Activated CD4-positive, alpha-beta T cell treated with anti-CD3 and anti-CD28 coated beads, Interleukin-2, amount 50 U/mL, for 16 hours (primary cell): ENCODE results near the gene LRRC61.
"Not testable (repeated sequence)": the region's sequence is repeated elsewhere in the genome, so short reads cannot be mapped to it uniquely, and the experiment has no call there.

Experiments
- DNase-seq: peaks from one replicate; pipeline ENCODE4 v3.0.0-alpha.2; 2020

Gene LRRC61

DNA sequence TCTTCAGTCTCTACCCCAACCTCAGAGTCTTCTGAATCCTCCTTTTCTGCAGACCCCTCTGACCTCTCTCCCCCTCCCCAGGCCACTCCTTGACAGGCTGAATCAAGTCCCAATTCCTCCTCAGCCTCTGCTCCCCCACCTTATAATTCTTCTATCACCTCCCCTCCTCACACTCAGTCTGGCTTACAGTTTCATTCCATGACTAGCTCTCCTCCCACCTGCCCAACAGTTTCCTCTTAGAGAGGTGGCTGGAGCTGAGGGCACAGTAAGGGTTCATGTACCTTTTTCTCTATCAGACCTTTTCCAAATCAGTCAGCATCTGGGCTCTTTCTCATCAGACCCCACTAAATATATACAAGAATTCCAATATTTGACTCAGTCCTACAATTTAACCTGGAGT lies 14.6 kb upstream of the LRRC61 start:
- no peak for DNase-seq

DNA sequence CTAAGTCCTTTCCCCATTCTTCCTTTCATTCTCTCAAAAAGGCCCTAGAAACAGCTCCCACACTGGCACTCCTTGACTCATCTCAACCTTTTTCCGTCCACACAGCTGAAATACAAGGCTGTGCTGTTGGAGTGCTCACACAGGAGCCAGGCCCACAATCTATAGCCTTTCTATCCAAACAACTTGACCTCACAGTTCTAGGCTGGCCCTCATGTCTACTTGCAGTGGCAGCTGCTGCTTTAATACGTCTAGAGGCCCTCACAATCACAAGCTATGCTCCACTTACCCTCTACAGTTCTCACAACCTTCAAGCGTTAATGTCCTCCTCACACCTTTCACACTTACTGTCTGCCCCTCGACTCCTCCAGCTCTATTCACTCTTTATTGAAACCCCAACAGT lies 12.0 kb upstream of the LRRC61 start:
- no peak for DNase-seq

DNA sequence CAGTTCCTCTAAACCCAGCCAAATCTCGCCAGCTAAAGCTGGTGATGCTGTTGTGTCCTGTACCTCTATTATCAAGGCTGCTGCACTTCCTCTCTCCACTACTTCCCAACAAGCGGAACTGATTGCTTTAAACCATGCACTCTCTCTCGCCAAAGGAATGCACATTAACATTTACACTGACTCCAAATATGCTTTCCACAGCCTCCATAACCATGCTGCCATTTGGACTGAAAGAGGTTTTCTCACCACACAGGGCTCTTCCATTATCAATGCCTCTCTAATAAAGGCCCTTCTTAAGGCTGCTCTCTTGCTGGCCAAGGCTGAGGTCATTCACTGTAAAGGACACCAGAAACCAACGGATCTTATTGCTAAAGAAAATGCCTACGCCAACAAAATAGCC lies 11.4 kb upstream of the LRRC61 start:
- no peak for DNase-seq

DNA sequence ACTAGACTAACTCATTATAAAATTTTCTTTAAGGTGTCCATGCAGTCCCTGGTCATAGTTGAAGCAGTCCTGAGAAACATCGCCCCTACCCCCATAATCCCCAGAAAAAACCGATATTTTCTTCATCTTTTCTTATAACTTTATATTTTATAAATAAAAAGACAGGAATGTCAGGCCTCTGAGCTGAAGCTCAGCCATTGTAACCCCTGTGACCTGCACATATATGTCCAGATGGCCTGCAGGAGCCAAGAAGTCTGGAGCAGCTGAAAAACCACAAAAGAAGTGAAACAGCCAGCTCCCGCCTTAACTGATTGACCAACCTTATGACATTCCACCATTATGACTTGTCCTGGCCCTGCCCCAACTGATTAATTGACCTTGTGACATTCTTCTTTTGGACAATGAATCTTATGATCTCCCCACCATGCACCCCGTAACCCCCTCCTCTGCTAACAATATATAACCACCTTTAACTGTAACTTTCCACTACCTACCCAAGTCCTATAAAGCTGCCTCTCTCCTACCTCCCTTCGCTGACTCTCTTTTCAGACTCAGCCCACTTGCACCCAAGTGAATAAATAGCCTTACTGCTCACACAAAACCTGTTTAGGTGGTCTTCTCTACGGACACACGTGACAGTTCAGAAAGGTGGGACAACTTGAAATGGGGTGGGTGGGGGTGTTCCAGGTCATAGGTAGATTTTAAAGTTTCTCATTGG lies 10.3 kb upstream of the LRRC61 start:
- not testable (repeated sequence) for DNase-seq

DNA sequence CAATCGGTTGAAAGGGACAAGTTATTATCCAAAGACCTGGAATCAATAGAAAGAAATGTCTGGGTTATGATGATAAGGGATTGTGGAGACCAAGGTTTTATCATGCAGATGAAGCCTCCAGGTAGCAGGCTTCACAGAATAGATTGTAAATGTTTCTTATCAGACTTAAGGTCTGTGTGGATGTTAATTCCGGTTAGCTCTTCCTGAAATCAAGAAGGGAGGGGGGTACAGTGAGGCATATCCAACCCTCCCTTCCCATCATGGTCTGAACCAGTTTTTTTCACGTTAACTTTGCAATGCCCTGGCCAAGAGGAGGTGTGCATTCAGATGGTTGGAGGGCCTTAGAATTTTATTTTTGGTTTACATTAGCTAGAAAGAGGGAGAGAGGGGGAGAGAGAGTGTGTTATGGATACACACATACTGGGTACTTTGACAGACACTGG lies 9.8 kb upstream of the LRRC61 start:
- DNase-seq: no peak

DNA sequence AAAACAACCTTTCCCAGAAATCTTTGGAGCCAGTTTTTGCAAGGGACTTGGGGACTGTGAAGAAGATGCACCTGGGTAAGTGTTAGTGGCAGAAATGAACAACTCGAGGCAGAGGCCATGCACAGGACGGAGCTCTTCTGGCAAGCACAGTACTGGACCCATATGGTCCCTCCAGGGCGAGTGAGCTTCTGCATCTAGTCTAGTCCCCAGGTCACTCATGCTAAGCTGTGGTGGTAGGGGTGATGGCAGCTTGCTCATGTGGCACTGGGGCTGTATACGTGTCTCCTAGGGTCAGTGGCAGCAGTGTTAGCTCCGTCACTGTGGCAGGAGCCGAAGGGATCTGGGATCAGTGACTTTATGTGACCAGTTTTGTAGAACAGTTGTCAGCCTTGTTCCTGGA lies 9.3 kb upstream of the LRRC61 start:
- no peak for DNase-seq

DNA sequence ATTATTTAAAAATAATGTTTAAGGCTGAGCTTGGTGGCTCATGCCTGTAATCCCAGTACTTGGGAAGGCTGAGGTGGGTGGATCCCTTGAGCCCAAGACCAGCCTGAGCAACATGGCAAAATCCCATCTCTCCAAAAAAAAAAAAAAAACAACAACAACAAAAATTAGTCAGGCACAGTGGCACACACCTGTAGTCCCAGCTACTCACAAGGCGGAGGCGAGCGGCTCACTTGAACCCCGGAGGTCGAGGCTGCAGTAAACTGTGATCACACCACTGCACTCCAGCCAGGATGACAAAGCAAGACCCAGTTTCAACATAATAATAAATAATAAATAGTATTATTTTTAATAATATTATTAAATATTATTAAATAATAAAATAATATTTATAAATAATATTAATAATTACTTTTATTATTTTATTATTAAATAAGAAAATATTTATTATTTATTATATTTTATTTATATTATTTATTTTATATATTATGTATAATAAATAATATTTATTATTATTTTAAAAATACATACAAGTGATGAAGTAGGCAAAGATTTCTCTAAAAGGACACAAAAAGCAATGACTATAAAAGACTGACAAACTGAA lies 8.4 kb upstream of the LRRC61 start:
- DNase-seq: no peak

DNA sequence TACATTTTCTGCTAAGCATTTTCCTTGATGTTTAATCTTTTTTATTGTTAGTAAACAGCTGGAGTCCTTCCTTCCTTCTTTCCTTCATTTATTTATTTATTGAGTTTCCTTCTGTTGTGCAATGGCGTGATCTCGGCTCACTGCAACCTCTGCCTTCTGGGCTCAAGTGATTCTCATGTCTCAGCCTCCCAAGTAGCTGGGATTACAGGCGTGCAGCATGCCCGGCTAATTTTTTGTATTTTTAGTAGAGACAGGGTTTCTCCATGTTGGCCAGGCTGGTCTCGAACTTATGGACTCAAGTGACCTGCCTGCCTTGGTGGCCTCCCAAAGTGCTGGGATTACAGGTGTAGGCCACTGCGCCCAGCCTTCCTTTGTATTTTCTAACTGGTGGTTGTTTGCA lies 6.2 kb upstream of the LRRC61 start:
- DNase-seq: not testable (repeated sequence)

DNA sequence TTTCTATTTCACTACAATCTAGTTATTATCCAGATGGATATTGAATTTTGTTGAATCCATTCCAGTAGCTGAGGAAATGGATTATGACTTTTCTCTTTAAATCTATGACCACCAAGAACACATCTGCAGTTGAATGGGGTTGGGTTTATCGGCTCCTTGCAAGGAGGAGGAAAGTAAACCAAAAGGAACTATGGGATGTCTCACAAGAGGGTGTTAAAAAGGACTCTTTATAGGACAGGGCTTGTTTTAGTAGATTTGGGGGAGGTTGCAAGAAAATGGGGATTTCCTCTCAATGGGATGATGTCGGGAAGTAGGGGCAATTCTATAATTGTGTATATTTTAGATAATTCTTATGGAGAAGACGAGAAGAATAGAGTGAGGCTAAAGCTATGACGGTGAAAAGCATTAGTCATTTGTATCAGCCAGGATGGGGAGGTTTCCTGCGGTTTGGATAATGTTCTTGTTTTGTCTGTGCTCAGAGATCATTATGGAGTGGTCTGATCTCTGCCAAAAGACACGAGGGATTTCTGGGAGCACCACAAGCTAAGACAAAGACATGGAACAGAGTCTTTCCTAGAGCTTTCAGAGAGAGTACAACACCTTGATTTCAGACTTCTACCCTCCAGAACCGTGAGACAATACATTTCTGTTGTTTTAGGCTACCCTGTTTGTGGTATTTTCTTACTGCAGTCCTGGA lies 5.3 kb upstream of the LRRC61 start:
- DNase-seq: no peak

DNA sequence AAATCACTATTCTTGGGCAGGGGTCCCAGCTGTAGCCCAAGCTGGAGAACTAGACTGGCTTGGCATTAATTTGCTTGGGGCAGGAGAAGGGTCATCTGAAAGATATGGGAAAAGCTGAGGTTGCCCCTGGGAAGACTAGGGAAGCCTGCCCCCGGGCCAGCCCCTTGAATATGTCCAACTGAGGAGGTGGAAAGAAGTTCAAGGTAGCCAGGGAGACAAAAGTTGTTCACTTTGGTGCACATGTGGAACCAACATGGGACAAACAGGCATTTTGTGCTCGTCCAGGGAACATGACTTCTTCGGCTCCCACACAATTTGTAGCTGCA lies 1.4 kb upstream of the LRRC61 start:
- no peak for DNase-seq

DNA sequence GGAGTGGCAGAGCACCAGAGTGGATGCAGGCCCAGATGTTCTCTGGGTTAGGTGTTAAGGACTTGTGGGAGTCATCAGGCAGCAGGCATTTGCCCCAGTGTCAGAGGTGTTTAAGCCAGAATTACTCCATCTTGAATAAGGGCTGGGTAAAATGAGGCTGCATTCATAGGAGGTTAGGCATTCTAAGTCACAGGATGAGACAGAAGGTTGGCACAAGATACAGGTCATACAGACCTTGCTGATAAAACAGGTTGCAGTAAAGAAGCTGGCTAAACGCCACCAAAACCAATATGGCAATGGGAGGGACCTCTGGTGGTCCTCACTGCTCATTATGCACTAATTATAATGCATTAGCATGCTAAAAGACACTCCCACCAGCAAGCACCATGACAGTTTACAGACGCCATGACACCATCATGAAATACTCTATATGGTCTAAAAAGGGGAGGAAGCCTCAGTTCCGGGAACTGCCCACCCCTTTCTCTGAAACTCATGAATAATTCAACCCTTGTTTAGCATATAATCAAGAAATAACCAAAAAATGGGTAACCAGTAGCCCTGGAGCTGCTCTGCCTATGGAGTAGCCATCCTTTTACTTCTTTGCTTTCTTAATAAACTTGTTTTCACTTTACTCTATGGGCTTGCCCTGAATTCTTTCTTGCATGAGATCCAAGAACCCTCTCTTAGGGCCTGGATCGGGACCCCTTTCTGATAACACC lies 882 bp upstream of the LRRC61 start:
- DNase-seq: peak; percentile 82

DNA sequence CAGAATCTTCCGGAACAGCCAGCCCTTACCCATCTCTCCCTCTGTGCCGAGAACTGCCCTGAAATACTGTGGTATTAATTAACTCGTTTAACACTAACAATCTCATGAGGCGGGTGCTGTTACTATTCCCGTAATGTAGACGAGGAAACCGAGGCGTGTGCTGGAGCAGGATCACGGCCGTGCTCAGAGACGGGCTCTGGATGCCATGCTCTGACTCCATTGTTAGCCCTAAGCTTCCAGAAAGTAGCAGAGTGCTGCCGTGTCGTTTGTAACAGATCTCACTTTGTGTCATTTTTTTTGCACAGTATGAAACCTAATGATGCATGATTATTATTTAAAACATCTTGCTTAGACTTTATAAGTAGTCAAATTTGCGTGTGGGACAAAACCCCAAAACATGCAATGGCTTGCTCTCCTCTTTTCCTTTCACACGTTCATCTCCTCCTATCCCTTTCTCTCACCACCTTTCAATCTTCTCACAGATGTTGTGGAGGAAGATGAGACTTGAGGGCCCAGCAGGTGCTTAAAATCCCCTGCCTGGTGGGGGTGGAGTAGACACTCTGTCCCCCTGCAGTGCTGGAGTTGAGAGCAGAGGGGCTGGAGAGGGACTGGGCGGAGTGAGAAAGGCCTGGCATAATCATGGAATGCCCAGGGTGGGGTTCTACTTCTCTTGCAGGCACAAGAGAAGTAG lies 672 bp downstream of the LRRC61 start:
- DNase-seq: no peak

DNA sequence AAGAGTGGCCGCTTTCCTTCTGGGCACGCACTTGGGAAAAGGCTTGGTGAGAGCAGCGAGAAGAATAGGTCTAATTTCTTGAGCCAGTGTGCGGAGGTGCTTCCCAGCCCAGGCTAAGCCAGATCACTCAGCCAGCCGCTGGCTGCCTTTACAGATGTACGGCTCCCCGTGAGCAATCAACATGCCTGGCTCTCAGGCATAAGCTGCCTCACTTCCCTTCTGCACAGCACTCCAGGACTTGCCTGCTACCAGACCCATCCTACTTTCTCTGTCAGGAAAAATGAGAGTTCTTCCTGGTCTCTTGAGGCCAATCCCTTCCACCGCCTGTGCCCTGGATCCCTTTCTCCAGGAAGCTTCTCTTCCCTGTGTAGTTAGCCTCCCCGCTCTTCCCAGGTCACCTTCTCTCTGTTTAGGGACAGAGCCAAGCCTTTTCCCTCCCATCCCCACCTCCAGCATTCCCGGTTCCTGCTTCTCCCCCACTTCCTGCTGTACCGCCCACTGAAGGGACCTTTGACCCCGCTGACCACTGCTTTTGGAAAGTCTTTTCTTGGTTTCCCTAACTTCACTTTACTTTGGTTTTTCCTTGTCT lies 1.3 kb downstream of the LRRC61 start:
- DNase-seq: no peak

DNA sequence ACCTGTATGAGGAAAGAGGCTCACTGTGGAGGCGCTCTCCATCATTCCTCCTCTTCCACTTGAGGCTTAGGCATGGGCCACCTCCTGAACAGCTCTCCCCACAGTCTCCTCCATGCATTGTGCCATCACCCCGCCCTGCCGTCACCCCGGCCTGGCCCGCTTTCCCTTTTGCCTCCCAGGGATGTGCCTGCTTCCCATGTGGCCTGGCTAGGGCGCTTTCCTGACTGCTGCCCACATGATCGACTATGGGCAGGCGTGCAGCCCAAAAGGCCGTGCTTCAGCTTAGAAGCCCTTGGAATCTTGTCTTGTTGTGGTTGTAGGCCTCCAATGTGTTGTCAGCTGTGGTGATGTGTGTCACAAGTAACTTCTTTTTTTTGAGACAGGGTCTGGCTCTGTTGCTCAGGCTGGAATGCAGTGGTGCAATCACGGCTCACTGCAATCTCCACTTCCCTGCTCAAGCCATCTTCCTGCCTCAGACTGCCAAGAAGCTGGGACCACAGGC lies 2.0 kb downstream of the LRRC61 start:
- no peak for DNase-seq

DNA sequence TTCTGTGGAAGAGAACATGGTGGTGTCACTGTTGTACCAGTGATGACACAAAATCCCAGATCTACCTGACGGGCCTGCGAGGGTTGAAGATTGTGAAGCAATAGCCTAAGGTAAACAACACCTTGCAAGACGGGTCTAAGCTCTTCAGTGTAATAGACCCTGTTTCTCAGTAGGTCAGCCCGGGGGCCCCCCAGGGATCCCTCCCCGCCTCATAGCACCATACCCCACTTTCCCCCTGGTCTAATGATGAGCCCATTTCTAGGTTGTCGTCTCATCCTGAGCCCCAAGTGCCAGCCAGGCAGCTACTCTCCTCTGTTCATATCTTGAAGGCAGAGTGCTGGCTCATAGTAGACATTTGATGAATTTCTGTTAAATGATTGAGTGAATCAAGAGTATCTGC lies 2.7 kb downstream of the LRRC61 start:
- no peak for DNase-seq

DNA sequence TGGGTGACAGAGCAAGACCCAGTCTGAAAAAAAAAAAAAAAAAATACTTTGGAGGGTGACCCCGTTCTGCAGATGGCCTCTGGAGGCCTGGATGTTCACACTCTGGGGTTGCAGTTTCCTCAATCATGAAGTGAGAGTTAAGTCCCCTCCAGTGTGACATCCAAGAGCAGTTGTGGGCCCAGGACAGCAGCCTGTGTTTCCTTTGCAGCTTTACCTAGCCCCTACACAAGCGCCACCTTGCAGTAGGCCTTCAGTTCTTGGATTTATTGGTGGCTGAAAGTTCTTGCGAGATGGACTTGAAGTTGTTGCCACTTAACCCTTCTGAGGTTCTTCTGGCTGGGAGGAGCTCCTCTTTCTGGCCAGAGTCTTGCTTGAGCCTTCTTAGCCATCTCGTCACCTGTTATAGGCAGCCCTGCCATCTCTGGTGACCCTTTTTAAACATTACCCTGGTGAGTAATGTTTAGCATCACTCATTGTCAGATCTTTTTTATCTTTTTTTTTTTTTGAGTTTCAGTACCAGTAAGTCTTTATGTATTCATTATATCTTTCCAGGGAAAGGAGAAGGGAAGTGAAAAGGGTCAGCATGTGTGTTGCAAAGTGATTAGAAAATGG lies 3.6 kb downstream of the LRRC61 start:
- no peak for DNase-seq

DNA sequence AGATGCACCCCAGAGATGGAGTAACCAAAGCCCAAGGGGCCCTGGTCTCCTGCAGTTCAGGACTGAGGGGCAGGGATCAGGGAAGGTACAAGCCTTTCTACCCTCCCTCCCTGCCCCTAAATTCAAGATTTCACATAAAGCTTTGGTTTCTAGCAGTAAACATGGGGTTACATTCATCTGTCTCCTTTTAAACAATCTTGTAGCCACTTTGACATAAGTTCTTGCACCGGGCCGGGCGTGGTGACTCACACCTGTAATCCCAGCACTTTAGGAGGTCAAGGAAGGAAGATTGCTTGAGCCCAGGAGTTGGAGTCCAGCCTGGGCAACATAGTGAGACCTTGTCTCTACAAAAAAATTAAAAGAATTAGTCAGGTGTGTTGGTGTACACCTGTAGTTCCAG lies 4.2 kb downstream of the LRRC61 start:
- DNase-seq: no peak

DNA sequence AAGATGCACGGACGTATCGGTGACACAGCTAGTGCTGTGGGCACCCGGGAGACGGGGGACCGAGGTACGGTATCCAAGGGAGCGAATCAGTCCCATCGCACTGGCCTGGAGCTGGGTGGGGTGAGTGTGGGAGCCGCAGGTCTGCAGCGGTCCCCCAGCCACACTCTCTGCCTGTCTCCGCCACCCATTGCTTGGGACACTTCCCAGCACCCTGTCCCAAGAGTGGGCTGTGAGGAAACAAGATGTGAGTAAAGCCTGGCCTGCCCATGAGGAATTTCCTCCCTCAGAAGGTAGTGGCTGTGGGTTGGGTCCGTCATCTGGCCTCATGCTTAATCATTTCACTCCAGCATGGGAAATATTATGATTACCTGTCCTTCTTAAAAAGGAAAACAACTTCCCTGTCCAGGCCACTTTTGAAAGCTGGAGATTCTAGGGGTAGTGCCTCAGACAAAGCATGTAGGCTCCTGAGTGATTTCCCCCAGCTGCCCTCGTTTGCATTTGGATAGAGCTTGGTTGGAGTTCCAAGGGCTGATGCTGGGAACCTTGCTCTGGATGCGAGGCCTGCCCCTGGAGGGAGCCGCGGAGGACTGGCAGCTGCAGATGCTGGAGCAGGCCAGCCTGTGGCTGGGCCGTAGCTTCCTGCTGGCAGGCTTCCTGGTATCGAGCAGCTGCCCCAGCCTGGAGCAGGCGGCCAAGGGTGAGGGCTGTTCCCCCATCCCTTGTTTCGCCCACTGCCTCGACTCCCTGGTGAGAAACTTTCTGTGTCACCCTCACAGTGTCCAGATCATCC lies 6.4 kb downstream of the LRRC61 start:
- no peak for DNase-seq

DNA sequence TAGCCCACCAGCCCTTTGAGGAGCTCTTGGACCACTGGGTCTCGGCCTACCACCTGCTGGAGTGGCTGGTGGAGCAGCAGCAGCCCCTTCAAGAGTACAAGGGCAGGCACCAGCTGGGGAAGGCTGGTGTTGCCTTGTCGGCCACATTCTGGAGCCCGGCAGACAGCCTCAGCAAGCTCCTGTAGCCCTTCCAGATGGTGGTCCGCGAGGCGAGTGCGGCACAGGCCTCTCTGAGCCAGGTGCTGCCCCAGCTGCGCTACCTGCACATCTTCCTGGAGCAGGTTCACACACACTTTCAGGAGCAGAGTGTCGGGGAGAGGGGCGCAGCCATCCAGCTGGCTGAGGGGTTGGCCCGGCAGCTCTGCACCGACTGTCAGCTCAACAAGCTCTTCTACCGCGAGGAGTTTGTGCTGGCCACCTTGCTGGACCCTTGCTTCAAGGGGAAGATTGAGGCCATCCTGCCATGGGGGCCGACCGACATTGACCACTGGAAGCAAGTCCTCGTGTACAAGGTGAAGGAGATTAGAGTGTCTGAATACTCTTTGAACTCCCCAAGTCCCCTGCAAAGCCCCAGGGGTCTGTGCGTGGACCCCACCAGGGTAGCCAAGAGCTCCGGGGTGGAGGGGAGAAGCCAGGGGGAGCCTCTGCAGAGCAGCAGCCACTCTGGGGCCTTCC lies 7.2 kb downstream of the LRRC61 start:
- no peak for DNase-seq

DNA sequence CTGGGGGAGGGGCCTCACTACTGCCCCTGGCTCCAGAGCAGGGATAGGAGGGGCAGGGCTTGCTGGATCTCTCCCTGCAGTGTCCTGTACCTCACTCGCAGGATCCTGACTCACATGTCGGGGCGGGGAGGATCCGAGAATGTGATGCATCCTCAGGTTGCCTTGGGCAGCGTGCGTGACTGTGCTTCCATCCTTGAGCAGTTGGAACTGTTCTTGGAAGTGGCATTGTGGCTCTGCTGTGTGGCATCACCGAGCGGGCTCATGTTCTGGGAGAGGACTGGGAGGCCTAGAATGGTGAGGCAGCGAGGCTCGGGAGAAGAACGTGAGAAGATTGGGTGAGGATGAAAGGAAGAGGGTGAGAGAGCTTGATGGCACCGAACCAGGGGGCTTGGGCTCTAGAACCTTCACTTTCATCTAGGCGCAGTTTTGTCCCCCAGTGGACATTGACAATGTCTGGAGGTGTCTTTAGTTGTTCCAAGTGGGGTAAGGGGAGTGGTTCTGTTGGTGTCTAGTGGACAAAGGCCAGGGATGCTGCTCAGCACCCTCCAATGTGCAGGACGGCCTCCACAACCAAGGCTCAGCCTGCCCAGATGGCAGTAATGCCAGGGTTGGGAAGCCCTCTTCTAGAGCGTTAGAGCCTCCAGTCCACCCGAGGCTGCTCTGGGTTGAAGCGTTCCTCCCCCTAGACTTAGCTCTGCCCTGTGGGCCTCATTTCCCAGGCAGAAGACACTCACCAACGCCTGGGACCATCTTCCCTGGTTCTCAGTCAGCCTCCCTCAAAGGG lies 9.9 kb downstream of the LRRC61 start:
- DNase-seq: no peak
